A673 (cell line): ENCODE results near the gene MMP27. TPM values are rescaled to one million over a fixed set of nuclear protein-coding genes. Genes with fewer than 3 reads are reported as not detected.

Source experiments
- BruUV-seq: library from RNA; stranded (reverse); fragments of 400-500 nt; replicated peaks from 2 replicates; lab custom pipeline; 2021; lab: Mats Ljungman, UMichigan
- CTCF ChIA-PET: fragments of 300-600 bp; sonication (Branson Sonifier 250); formaldehyde crosslinking; loops from one replicate; lab custom pipeline; 2022; ENCODE audit warnings: antibody characterized with exemption; lab: Charles Lee
- POLR2A ChIA-PET: fragments of 300-600 bp; sonication (Branson Sonifier 250); formaldehyde crosslinking; loops from one replicate; lab custom pipeline; 2022; ENCODE audit warnings: antibody characterized with exemption; ENCODE audit not compliant: low non-redundant PET; lab: Charles Lee
- DNase-seq: peaks from one replicate; pipeline ENCODE4 v3.0.0-alpha.2; 2015; ENCODE audit warnings: low spot score
- H3K27ac ChIP-seq: fragments of 200-600 bp; sonication (generic); 2 replicates; pipeline ENCODE4 v1.5.1; 2016; ENCODE audit warnings: mixed run types, low read depth, mild to moderate bottlenecking, mixed read lengths, antibody characterized with exemption, low read length; ENCODE audit not compliant: poor library complexity, severe bottlenecking
- H3K27me3 ChIP-seq: fragments of 200-600 bp; sonication (generic); replicated peaks from 2 replicates; pipeline ENCODE4 v1.6.1; 2017; ENCODE audit warnings: mixed run types, low read depth, mild to moderate bottlenecking, mixed read lengths, antibody characterized with exemption, low read length; ENCODE audit not compliant: insufficient read depth, poor library complexity
- H3K36me3 ChIP-seq: fragments of 200-600 bp; sonication (generic); 2 replicates; pipeline ENCODE4 v1.6.1; 2016; ENCODE audit warnings: mixed run types, mild to moderate bottlenecking, mixed read lengths, antibody characterized with exemption, low read length; ENCODE audit not compliant: insufficient read depth, poor library complexity, severe bottlenecking
- H3K4me1 ChIP-seq: fragments of 200-600 bp; sonication (generic); 2 replicates; pipeline ENCODE4 v1.6.1; 2017; ENCODE audit warnings: mixed run types, mild to moderate bottlenecking, mixed read lengths, antibody characterized with exemption, low read length; ENCODE audit not compliant: insufficient read depth, poor library complexity, severe bottlenecking
- H3K4me3 ChIP-seq: fragments of 200-600 bp; sonication (generic); 2 replicates; pipeline ENCODE4 v1.5.1; 2016; ENCODE audit warnings: low read depth, mixed run types, mild to moderate bottlenecking, mixed read lengths, low read length; ENCODE audit not compliant: poor library complexity, severe bottlenecking
- H3K9me3 ChIP-seq: fragments of 200-600 bp; sonication (generic); 2 replicates; pipeline ENCODE4 v1.6.1; 2016; ENCODE audit warnings: mixed run types, low read depth, mild to moderate bottlenecking, mixed read lengths, antibody characterized with exemption, low read length; ENCODE audit not compliant: poor library complexity, severe bottlenecking
- EZH2 ChIP-seq: fragments of 200-600 bp; sonication (generic); IDR thresholded peaks from 2 replicates; pipeline ENCODE4 v1.6.1; 2017; ENCODE audit warnings: borderline replicate concordance, low read depth, mild to moderate bottlenecking, mixed read lengths, antibody characterized with exemption, low read length; ENCODE audit not compliant: poor library complexity, severe bottlenecking
- intact Hi-C: fragments of 100-400 bp; cut with micrococcal nuclease; formaldehyde crosslinking; loops from one replicate; pipeline ENCODE4 v1.10.0; 2022; ENCODE audit not compliant: unreplicated experiment
- total RNA-seq: library from RNA; stranded (reverse); gene quantifications from 2 replicates; pipeline ENCODE4 v1.2.3, GENCODE V29; 2021
- TF ChIP-seq, protein P1 (sequence below): fragments of 300-800, 200-600 bp; sonication (generic); conservative IDR thresholded peaks from 2 replicates; pipeline ENCODE4 v1.5.1; 2017; ENCODE audit warnings: low read depth, mild to moderate bottlenecking, antibody characterized with exemption, low read length, moderate library complexity, mixed read lengths

MMP27 gene
- total RNA-seq, 1 experiment from 2014 or later = not detected

DNA sequence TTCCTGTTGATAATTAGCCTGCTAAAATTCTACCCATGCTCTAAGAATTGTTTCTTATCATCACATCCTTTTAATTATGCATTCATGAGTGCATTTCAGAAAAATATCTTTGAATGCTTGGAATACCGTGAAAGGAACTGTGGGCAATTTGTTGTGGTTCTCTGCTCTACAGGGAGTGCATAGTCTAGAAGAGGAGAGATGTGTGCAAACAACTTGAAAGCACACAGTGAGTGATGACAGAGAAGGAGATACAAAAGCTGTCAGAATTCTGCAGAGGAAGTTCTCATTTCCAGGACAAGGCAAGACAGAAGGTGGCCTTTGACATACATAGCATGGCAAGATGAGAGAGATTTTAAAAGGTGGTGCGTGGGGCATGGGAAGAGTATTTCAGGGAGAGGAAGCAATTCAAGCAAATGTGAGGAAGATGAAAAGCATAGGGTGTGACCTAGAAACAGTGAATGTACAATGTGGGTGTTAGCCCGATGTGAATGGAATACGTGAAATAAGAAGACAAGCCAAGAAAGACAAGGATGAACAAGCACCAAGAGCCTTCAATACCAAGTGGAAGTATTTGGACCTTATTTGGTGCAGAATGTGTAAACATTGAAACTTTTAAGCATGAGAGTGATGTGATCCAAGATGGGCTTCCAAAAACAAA lies 14.2 kb upstream of the MMP27 start:
- POLR2A ChIA-PET = no interaction called here
- no TSS peak for BruUV-seq
- intact Hi-C loops = no loop called here

DNA sequence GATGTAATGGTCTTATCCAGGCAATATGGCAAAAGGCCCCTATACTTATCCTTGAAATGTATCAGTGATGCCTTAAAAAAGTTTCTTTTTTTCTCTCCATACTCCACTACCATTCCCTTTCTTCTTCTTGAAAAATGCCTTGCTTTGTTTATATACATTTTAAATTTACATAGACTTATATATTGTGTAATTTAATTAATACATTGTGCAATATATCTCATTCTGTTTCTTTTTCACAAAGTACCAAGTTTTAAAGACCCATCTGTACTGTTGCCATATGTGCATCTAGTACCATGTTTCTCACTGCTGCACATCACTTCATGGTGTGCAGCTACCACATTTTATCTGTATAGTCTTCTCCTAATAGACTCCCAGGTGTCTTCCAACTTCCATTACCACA lies 11.7 kb upstream of the MMP27 start:
- CTCF ChIA-PET = no interaction called here
- intact Hi-C loops = no loop called here
- no peak overlapping the region for H3K4me3 ChIP-seq
- H3K9me3 ChIP-seq = no peaks in the 10 kb centered on the region
- no peaks in the 10 kb centered on the region for H3K4me1 ChIP-seq
- H3K36me3 ChIP-seq = no peaks in the 10 kb centered on the region
- BruUV-seq = no TSS peak
- POLR2A ChIA-PET = no interaction called here
- H3K27ac ChIP-seq = no peak overlapping the region
- H3K27me3 ChIP-seq = no peaks in the 10 kb centered on the region
- TF ChIP-seq EZH2 = no peak
- TF ChIP-seq, protein P1, sequence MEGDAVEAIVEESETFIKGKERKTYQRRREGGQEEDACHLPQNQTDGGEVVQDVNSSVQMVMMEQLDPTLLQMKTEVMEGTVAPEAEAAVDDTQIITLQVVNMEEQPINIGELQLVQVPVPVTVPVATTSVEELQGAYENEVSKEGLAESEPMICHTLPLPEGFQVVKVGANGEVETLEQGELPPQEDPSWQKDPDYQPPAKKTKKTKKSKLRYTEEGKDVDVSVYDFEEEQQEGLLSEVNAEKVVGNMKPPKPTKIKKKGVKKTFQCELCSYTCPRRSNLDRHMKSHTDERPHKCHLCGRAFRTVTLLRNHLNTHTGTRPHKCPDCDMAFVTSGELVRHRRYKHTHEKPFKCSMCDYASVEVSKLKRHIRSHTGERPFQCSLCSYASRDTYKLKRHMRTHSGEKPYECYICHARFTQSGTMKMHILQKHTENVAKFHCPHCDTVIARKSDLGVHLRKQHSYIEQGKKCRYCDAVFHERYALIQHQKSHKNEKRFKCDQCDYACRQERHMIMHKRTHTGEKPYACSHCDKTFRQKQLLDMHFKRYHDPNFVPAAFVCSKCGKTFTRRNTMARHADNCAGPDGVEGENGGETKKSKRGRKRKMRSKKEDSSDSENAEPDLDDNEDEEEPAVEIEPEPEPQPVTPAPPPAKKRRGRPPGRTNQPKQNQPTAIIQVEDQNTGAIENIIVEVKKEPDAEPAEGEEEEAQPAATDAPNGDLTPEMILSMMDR = no peak
- DNase-seq = no peak

More for the DNA sequence above, 14.2 kb upstream of the MMP27 start:
- H3K27ac ChIP-seq = no peak overlapping the region
- H3K36me3 ChIP-seq = no peaks in the 10 kb centered on the region
- no peaks in the 10 kb centered on the region for H3K27me3 ChIP-seq
- no peak overlapping the region for H3K4me3 ChIP-seq
- CTCF ChIA-PET = no interaction called here
- DNase-seq = peak; percentile 28
- no peaks in the 10 kb centered on the region for H3K9me3 ChIP-seq
- no peaks in the 10 kb centered on the region for H3K4me1 ChIP-seq
- TF ChIP-seq EZH2 = no peak
- TF ChIP-seq, protein P1 = no peak

DNA sequence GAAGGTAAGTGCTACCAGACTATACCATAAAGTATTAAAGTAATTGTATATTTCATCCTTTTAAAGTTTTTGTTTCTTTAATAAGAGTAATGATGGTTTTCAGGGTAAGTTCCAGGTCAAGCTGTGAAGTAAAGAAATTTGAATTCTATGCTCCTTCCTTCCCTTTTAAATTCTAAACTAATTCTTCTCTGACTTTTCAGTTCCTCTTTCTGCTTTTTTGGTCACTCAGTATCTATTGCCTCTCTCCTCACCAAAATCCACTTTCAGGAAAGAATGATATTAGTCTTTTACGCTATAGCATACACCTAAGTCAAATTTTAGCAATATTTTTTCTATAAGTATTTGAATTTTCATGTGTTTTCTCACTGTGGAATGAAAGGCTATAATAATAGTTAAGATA lies 11.0 kb upstream of the MMP27 start:
- H3K4me3 ChIP-seq = no peak overlapping the region
- H3K36me3 ChIP-seq = no peaks in the 10 kb centered on the region
- BruUV-seq = no TSS peak
- CTCF ChIA-PET = no interaction called here
- H3K4me1 ChIP-seq = no peaks in the 10 kb centered on the region
- no peak overlapping the region for H3K27ac ChIP-seq
- H3K27me3 ChIP-seq = no peaks in the 10 kb centered on the region
- POLR2A ChIA-PET = no interaction called here
- TF ChIP-seq, protein P1 = no peak
- TF ChIP-seq EZH2 = no peak
- intact Hi-C loops = no loop called here
- no peaks in the 10 kb centered on the region for H3K9me3 ChIP-seq
- DNase-seq = no peak
